Measurements from ENCODE around the gene SULF2. TPM values are rescaled to one million over a fixed set of nuclear protein-coding genes. Genes with fewer than 3 reads are reported as not detected.

The SULF2 gene
- total RNA-seq, 2 donors from 2014 or later, result 75.7 to 146 TPM

GRCh38 chr20:47647994-47648393 is 137.3 kb downstream of the SULF2 start:
- TF ChIP-seq CTCF (conservative IDR thresholded peaks at IDR 0.05), result no peak
- Histone ChIP-seq H3K36me3 (ENCODE audit: control insufficient read depth, insufficient read depth, low read length) (peaks cover 74% of the 10 kb centered on the region), H3K4me3 (ENCODE audit: low read length) (no peak overlapping the region), H3K9me3 (ENCODE audit: control insufficient read depth, low read length) (no peaks in the 10 kb centered on the region), H3K27ac (ENCODE audit: low read depth, low read length) (no peak overlapping the region), H3K4me1 (ENCODE audit: control insufficient read depth, insufficient read depth, low read length) (no peaks in the 10 kb centered on the region), H3K9ac (ENCODE audit: extremely low read depth, low read length, poor library complexity, severe bottlenecking) (no peak overlapping the region), H3K27me3 (ENCODE audit: control insufficient read depth, insufficient read depth, low read length, poor library complexity, severe bottlenecking) (no peaks in the 10 kb centered on the region)
- Mint-ChIP-seq H3K27me3 (ENCODE audit: insufficient read depth) (no peaks in the 10 kb centered on the region), H3K27ac (peak overlapping the region; percentile 7), H3K4me3 (no peak overlapping the region), H3K9me3 (no peaks in the 10 kb centered on the region), H3K36me3 (ENCODE audit: low read depth) (peaks cover 69% of the 10 kb centered on the region), H3K4me1 (peaks cover 8% of the 10 kb centered on the region)
- 93 to 97% methylated on average over 5 to 7 of the region's 7 CpGs for WGBS, 2 experiments (ENCODE audit: insufficient coverage in 1 of 2, insufficient read length in 1 of 2)
- no peak for DNase-seq

- no peaks in the 10 kb centered on the region for H3K9me3 ChIP-seq (ENCODE audit: control insufficient read depth, low read length)
- no peaks in the 10 kb centered on the region for H3K27me3 ChIP-seq (ENCODE audit: control insufficient read depth, insufficient read depth, low read length, poor library complexity, severe bottlenecking)
- TF ChIP-seq CTCF (conservative IDR thresholded peaks at IDR 0.05), result no peak
- no peak overlapping the region for H3K27ac ChIP-seq (ENCODE audit: low read depth, low read length)
- H3K9ac ChIP-seq (ENCODE audit: extremely low read depth, low read length, poor library complexity, severe bottlenecking), result no peak overlapping the region
- no peaks in the 10 kb centered on the region for H3K9me3 Mint-ChIP-seq
- H3K4me3 Mint-ChIP-seq, result no peak overlapping the region
- H3K36me3 ChIP-seq (ENCODE audit: control insufficient read depth, insufficient read depth, low read length), result peaks cover 73% of the 10 kb centered on the region
- H3K4me3 ChIP-seq (ENCODE audit: low read length), result no peak overlapping the region
- WGBS, 2 experiments (ENCODE audit: insufficient coverage in 1 of 2, insufficient read length in 1 of 2), result 83 to 98% methylated on average over 1 to 2 of the region's 2 CpGs
- H3K4me1 Mint-ChIP-seq, result peaks cover 10% of the 10 kb centered on the region
- H3K27me3 Mint-ChIP-seq (ENCODE audit: insufficient read depth), result no peaks in the 10 kb centered on the region
- no peak overlapping the region for H3K27ac Mint-ChIP-seq
- no peak for DNase-seq
- H3K4me1 ChIP-seq (ENCODE audit: control insufficient read depth, insufficient read depth, low read length), result no peaks in the 10 kb centered on the region
- H3K36me3 Mint-ChIP-seq (ENCODE audit: low read depth), result peaks cover 72% of the 10 kb centered on the region
Observed at GRCh38 chr20:47645632-47646031, 139.6 kb downstream of the SULF2 start.

GRCh38 chr20:47642624-47643023 is 142.7 kb downstream of the SULF2 start:
- Histone ChIP-seq H3K27ac (ENCODE audit: low read depth, low read length) (no peak overlapping the region), H3K36me3 (ENCODE audit: control insufficient read depth, insufficient read depth, low read length) (peaks cover 75% of the 10 kb centered on the region), H3K9ac (ENCODE audit: extremely low read depth, low read length, poor library complexity, severe bottlenecking) (no peak overlapping the region), H3K4me1 (ENCODE audit: control insufficient read depth, insufficient read depth, low read length) (no peaks in the 10 kb centered on the region), H3K9me3 (ENCODE audit: control insufficient read depth, low read length) (peaks cover 7% of the 10 kb centered on the region), H3K27me3 (ENCODE audit: control insufficient read depth, insufficient read depth, low read length, poor library complexity, severe bottlenecking) (no peaks in the 10 kb centered on the region), H3K4me3 (ENCODE audit: low read length) (no peak overlapping the region)
- Mint-ChIP-seq H3K27ac (no peak overlapping the region), H3K4me1 (peaks cover 2% of the 10 kb centered on the region), H3K9me3 (no peaks in the 10 kb centered on the region), H3K27me3 (ENCODE audit: insufficient read depth) (no peaks in the 10 kb centered on the region), H3K36me3 (ENCODE audit: low read depth) (peaks cover 85% of the 10 kb centered on the region), H3K4me3 (no peak overlapping the region)
- no peak for DNase-seq
- TF ChIP-seq CTCF (conservative IDR thresholded peaks at IDR 0.05), result no peak
- whole genome bisulfite sequencing, 2 experiments (ENCODE audit: insufficient coverage in 1 of 2, insufficient read length in 1 of 2), result 88% methylated on average over 4 of the region's 4 CpGs

Measured in endodermal cell (in vitro differentiated cells).